PFSK-1 (cell line): ENCODE results near the gene TRMT61A.

Source experiments
- POLR2AphosphoS5 ChIP-seq: IDR thresholded peaks from 2 replicates; pipeline ENCODE4 v1.6.1; 2012; ENCODE audit warnings: low read depth, mild to moderate bottlenecking, control low read depth, low read length, moderate library complexity
- TAF1 ChIP-seq: IDR thresholded peaks from 2 replicates; pipeline ENCODE4 v1.6.1; 2012; ENCODE audit warnings: low read length, control low read depth, borderline replicate concordance; ENCODE audit not compliant: insufficient read depth

- TF ChIP-seq TAF1 (no peak), POLR2AphosphoS5 (no peak)
These were observed 11.1 kb upstream of the TRMT61A start for GRCh38 chr14:103517721-103518421.
